Type B pancreatic cell (in vitro differentiated cells): ENCODE data around the gene DIAPH3. TPM values are rescaled to one million over a fixed set of nuclear protein-coding genes. Genes with fewer than 3 reads are reported as not detected.
A peak's percentile ranks its signal among the peaks of the same experiment; 100 is the strongest.

Experiments used
- DNase-seq: peaks from one replicate; pipeline ENCODE4 v3.0.0; 2021; ENCODE audit warnings: mixed read lengths; ENCODE audit not compliant: unreplicated experiment; ENCODE audit errors: extremely low spot score
- H3K27ac Mint-ChIP-seq: 2 replicates; pipeline ENCODE4 v1.8.0; 2021; ENCODE audit warnings: mild to moderate bottlenecking, mixed read lengths
- H3K27me3 Mint-ChIP-seq: 2 replicates; pipeline ENCODE4 v1.8.0; 2021; ENCODE audit warnings: mixed read lengths
- H3K36me3 Mint-ChIP-seq: 2 replicates; pipeline ENCODE4 v1.8.0; 2021; ENCODE audit warnings: mixed read lengths
- H3K4me1 Mint-ChIP-seq: one replicate; pipeline ENCODE4 v1.8.0; 2021; ENCODE audit warnings: mixed read lengths; ENCODE audit not compliant: unreplicated experiment
- H3K4me3 Mint-ChIP-seq: 2 replicates; pipeline ENCODE4 v1.8.0; 2021; ENCODE audit warnings: mild to moderate bottlenecking, mixed read lengths
- H3K9me3 Mint-ChIP-seq: 2 replicates; pipeline ENCODE4 v1.8.0; 2021; ENCODE audit warnings: mixed read lengths
- CTCF ChIP-seq: fragments of 200-600 bp; sonication (generic); conservative IDR thresholded peaks from 2 replicates; pipeline ENCODE4 v1.5.0; 2021; ENCODE audit warnings: antibody characterized with exemption, mild to moderate bottlenecking
- total RNA-seq: library from RNA; stranded (reverse); gene quantifications from 2 replicates; pipeline ENCODE4 v1.2.1, GENCODE V29; 2021; ENCODE audit warnings: low replicate concordance

The DIAPH3 gene
- total RNA-seq, 1 donor from 2014 or later = 16.9 TPM

DNA sequence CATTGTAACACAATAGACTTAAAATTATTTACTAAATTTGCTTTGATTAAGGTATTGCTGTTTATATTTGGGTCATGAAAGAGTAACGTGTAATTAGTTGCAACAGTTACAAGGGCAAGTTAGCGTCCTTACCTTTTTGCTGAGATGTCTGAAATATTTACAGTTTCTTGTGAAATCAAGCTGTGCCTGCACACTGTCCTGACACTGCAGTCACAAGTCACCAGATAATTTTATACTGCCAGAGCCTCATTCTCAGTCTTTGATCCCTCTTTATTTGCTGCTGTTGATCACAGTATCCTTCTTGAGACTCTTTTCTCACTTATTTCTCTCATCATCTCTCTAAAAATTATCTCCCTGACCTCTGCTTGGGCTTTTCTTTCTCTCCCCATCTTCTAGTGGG lies 8.4 kb upstream of the DIAPH3 start:
- H3K36me3 Mint-ChIP-seq = no peaks in the 10 kb centered on the region
- no peak overlapping the region for H3K4me3 Mint-ChIP-seq

DNA sequence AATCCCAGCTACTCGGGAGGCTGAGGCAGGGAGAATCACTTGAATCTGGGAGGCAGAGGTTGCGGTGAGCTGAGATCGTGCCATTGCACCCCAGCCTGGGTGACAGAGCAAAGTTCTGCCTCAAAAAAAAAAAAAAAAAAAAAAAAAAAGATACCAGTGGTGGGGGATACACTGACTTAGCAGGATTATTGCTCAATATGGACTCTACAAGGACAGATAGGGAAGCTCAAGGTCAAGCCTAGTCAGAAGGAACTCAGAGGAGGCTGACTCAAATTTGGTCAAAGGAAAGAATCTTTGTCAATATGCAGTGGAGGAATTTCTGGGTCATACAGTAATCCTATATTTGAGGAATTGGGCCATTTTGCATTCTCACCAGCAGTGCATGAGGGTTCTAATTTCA lies 6.7 kb upstream of the DIAPH3 start:
- Mint-ChIP-seq H3K36me3 (no peaks in the 10 kb centered on the region), H3K4me3 (no peak overlapping the region)

More for the DNA sequence above, 8.4 kb upstream of the DIAPH3 start:
- no peaks in the 10 kb centered on the region for H3K4me1 Mint-ChIP-seq
- H3K27ac Mint-ChIP-seq = no peak overlapping the region
- no peak for TF ChIP-seq CTCF
- no peaks in the 10 kb centered on the region for H3K9me3 Mint-ChIP-seq
- H3K27me3 Mint-ChIP-seq = no peaks in the 10 kb centered on the region
- DNase-seq = no peak

GRCh38 chr13:60169239-60170031 lies 5.7 kb upstream of the DIAPH3 start:
- Mint-ChIP-seq H3K9me3 (no peaks in the 10 kb centered on the region), H3K27me3 (no peaks in the 10 kb centered on the region), H3K36me3 (no peaks in the 10 kb centered on the region), H3K27ac (no peak overlapping the region), H3K4me1 (peaks cover 15% of the 10 kb centered on the region), H3K4me3 (no peak overlapping the region)
- TF ChIP-seq CTCF = no peak
- DNase-seq = no peak

More for the DNA sequence above, 6.7 kb upstream of the DIAPH3 start:
- Mint-ChIP-seq H3K9me3 (no peaks in the 10 kb centered on the region), H3K27me3 (no peaks in the 10 kb centered on the region), H3K27ac (no peak overlapping the region), H3K4me1 (peaks cover 6% of the 10 kb centered on the region)
- TF ChIP-seq CTCF = no peak
- no peak for DNase-seq

- Mint-ChIP-seq H3K36me3 (peaks cover 4% of the 10 kb centered on the region), H3K27me3 (no peaks in the 10 kb centered on the region), H3K4me3 (no peak overlapping the region), H3K4me1 (peaks cover 27% of the 10 kb centered on the region), H3K9me3 (no peaks in the 10 kb centered on the region), H3K27ac (no peak overlapping the region)
- no peak for DNase-seq
- TF ChIP-seq CTCF = no peak
These were observed 3.4 kb upstream of the DIAPH3 start for GRCh38 chr13:60167121-60167520.

GRCh38 chr13:60165391-60166099 lies 1.8 kb upstream of the DIAPH3 start:
- Mint-ChIP-seq H3K27ac (peak overlapping the region; percentile 96), H3K9me3 (peaks cover 3% of the 10 kb centered on the region), H3K4me1 (peaks cover 31% of the 10 kb centered on the region), H3K27me3 (no peaks in the 10 kb centered on the region), H3K4me3 (peak overlapping the region; percentile 98), H3K36me3 (peaks cover 11% of the 10 kb centered on the region)
- TF ChIP-seq CTCF = no peak
- DNase-seq = no peak
